Astrocyte (in vitro differentiated cells and primary cell): Measurements from ENCODE around the gene PICALM. TPM values are rescaled to one million over a fixed set of nuclear protein-coding genes. Genes with fewer than 3 reads are reported as not detected.

Experiments used
- DNase-seq: peaks from one replicate; pipeline ENCODE4 v3.0.0-alpha.2; 2010; ENCODE audit warnings: low read depth
- FAIRE-seq: peaks from 2 replicates; lab custom pipeline; 2011; peaks lifted over from hg19 to GRCh38; lab: Jason Lieb, UNC
- H2AFZ ChIP-seq: 2 replicates; pipeline ENCODE4 v1.6.0; 2012; ENCODE audit warnings: low read depth, low read length, inconsistent platforms
- H3K27ac ChIP-seq: 2 replicates; pipeline ENCODE4 v1.5.1; 2011; ENCODE audit warnings: low read depth, low read length, inconsistent platforms
- H3K27me3 ChIP-seq: 2 replicates; pipeline ENCODE4 v1.6.0; 2011; ENCODE audit warnings: low read length, inconsistent platforms; ENCODE audit not compliant: insufficient read depth
- H3K36me3 ChIP-seq: 2 replicates; pipeline ENCODE4 v1.5.1; 2011; ENCODE audit warnings: low read length, inconsistent platforms; ENCODE audit not compliant: insufficient read depth
- H3K4me1 ChIP-seq: 2 replicates; pipeline ENCODE4 v1.5.1; 2011; ENCODE audit warnings: low read length, inconsistent platforms; ENCODE audit not compliant: insufficient read depth
- H3K4me2 ChIP-seq: 2 replicates; pipeline ENCODE4 v1.6.0; 2012; ENCODE audit warnings: low read length, inconsistent platforms
- H3K4me3 ChIP-seq: 2 replicates; pipeline ENCODE4 v1.5.1; 2011; ENCODE audit warnings: low read depth, mild to moderate bottlenecking, low read length, inconsistent platforms; ENCODE audit not compliant: insufficient read depth
- H3K79me2 ChIP-seq: 2 replicates; pipeline ENCODE4 v1.6.0; 2012; ENCODE audit warnings: mild to moderate bottlenecking, low read length, inconsistent platforms; ENCODE audit not compliant: insufficient read depth
- H3K9ac ChIP-seq: 2 replicates; pipeline ENCODE4 v1.6.0; 2012; ENCODE audit warnings: mild to moderate bottlenecking, low read length, inconsistent platforms
- H3K9me3 ChIP-seq: 2 replicates; pipeline ENCODE4 v1.5.1; 2012; ENCODE audit warnings: low read depth, mild to moderate bottlenecking, low read length, inconsistent platforms; ENCODE audit not compliant: insufficient read depth
- H4K20me1 ChIP-seq: 2 replicates; pipeline ENCODE4 v1.6.0; 2012; ENCODE audit warnings: low read length, inconsistent platforms; ENCODE audit not compliant: insufficient read depth
- H3K27ac Mint-ChIP-seq: one replicate; pipeline ENCODE4 v1.8.0; 2021; ENCODE audit warnings: mild to moderate bottlenecking, mixed read lengths; ENCODE audit not compliant: unreplicated experiment
- H3K27me3 Mint-ChIP-seq: one replicate; pipeline ENCODE4 v1.8.0; 2021; ENCODE audit warnings: low read depth, mixed read lengths; ENCODE audit not compliant: unreplicated experiment
- H3K36me3 Mint-ChIP-seq: one replicate; pipeline ENCODE4 v1.8.0; 2021; ENCODE audit warnings: low read depth, mixed read lengths; ENCODE audit not compliant: unreplicated experiment
- H3K4me1 Mint-ChIP-seq: one replicate; pipeline ENCODE4 v1.8.0; 2021; ENCODE audit warnings: low read depth, mixed read lengths; ENCODE audit not compliant: unreplicated experiment
- H3K4me3 Mint-ChIP-seq: one replicate; pipeline ENCODE4 v1.8.0; 2021; ENCODE audit warnings: mild to moderate bottlenecking, moderate library complexity, mixed read lengths; ENCODE audit not compliant: unreplicated experiment
- H3K9me3 Mint-ChIP-seq: one replicate; pipeline ENCODE4 v1.8.0; 2021; ENCODE audit warnings: mild to moderate bottlenecking, mixed read lengths; ENCODE audit not compliant: unreplicated experiment
- CTCF ChIP-seq: IDR thresholded peaks from 2 replicates; pipeline ENCODE4 v1.5.1; 2011; ENCODE audit warnings: low read depth, mild to moderate bottlenecking, inconsistent platforms, low read length, moderate library complexity; ENCODE audit not compliant: insufficient read depth
- EZH2 ChIP-seq: IDR thresholded peaks from 2 replicates; pipeline ENCODE4 v1.6.1; 2012; ENCODE audit warnings: mild to moderate bottlenecking, low read length, inconsistent platforms; ENCODE audit not compliant: insufficient read depth
- total RNA-seq: library from RNA; stranded (reverse); gene quantifications from 2 replicates; pipeline ENCODE4 v1.2.1, GENCODE V29; 2021

Gene PICALM
- total RNA-seq, 1 donor from 2014 or later = 260 TPM

DNA sequence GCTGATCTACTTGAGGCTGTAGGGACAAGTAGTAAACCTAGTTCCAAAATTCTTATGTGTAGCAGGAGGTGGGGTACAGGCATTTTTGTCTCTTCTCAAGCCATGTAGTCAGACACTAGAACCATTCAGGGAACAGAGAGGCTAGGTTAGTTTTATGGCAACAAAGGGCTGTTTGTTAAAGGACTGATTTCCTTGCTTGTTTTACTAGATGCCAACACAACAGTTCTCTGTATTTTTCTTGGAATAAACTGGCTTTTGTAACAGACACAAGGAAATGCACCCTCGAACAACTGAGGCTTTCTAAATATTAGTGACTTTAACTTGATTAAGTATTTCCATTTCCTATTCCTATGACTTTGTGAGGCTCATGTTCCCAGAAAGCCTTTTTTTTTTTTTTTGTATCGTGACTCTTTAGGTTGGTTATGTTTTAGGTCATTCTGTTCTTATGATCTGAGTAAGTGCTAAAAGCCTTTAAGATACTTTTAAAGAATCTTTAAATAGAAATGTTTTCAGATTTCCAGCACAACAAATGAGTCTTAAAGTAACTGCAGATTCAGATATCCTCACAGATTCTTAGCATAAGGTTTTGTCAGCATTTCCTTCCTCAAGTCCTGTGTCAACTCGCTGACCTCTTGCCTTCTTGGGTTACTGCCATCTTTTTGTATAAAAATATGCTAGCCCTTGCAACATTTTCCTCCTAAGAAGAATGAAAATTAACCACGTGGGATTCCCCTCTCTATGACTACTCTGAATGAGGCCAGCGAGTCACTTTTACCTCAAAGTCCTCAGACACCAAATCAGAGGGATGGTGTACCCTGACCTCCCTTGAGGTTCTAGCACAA is 121.2 kb downstream of the PICALM start:
- H3K36me3 Mint-ChIP-seq = peaks cover 4% of the 10 kb centered on the region
- no peak for FAIRE-seq
- Histone ChIP-seq H2AFZ (no peak overlapping the region), H4K20me1 (no peaks in the 10 kb centered on the region), H3K9ac (no peak overlapping the region), H3K79me2 (no peaks in the 10 kb centered on the region), H3K4me1 (peaks cover 9% of the 10 kb centered on the region), H3K27me3 (no peaks in the 10 kb centered on the region), H3K27ac (no peak overlapping the region), H3K36me3 (no peaks in the 10 kb centered on the region), H3K9me3 (no peaks in the 10 kb centered on the region), H3K4me3 (no peak overlapping the region), H3K4me2 (no peak overlapping the region)
- H3K4me3 Mint-ChIP-seq = no peak overlapping the region
- H3K9me3 Mint-ChIP-seq = peaks cover 4% of the 10 kb centered on the region
- H3K4me1 Mint-ChIP-seq = peaks cover 25% of the 10 kb centered on the region
- no peak for TF ChIP-seq EZH2
- TF ChIP-seq CTCF = no peak
- H3K27ac Mint-ChIP-seq = peak overlapping the region; percentile 81
- peak; percentile 76 for DNase-seq
- no peaks in the 10 kb centered on the region for H3K27me3 Mint-ChIP-seq

DNA sequence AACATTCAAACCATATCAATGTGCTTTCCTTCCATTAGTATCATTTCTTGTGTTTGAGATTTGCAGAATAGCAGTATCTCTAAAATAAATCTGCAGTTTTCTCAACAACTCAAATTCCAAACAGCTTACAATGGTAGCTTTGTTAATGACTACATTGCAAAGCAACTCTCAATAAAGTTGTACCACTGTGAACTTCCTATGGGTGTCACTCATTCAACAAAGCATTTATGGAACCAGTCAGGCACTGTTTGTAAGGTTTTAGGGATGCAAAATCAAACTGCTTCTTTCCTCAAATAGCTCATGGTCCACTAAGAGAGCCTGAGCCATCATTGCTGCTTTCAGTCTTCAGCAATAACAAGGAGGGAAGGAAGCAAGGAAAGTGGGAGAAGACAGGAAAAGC is 122.7 kb downstream of the PICALM start:
- no peak overlapping the region for H3K4me3 Mint-ChIP-seq
- no peak for FAIRE-seq
- no peaks in the 10 kb centered on the region for H3K9me3 ChIP-seq
- H3K4me3 ChIP-seq = no peak overlapping the region
- DNase-seq = peak; percentile 16
- H3K27ac ChIP-seq = no peak overlapping the region
- no peaks in the 10 kb centered on the region for H3K36me3 Mint-ChIP-seq
- no peaks in the 10 kb centered on the region for H3K36me3 ChIP-seq
- H3K4me2 ChIP-seq = no peak overlapping the region
- H3K27ac Mint-ChIP-seq = peak overlapping the region; percentile 12
- no peak overlapping the region for H3K9ac ChIP-seq
- no peaks in the 10 kb centered on the region for H4K20me1 ChIP-seq
- H3K4me1 Mint-ChIP-seq = peaks cover 25% of the 10 kb centered on the region
- no peak for TF ChIP-seq EZH2
- TF ChIP-seq CTCF = no peak
- no peaks in the 10 kb centered on the region for H3K27me3 Mint-ChIP-seq
- H3K4me1 ChIP-seq = peaks cover 9% of the 10 kb centered on the region
- H3K79me2 ChIP-seq = no peaks in the 10 kb centered on the region
- no peaks in the 10 kb centered on the region for H3K9me3 Mint-ChIP-seq
- H3K27me3 ChIP-seq = no peaks in the 10 kb centered on the region
- no peak overlapping the region for H2AFZ ChIP-seq

- Histone ChIP-seq H3K4me2 (no peak overlapping the region), H3K79me2 (no peaks in the 10 kb centered on the region), H3K9me3 (no peaks in the 10 kb centered on the region), H3K27me3 (no peaks in the 10 kb centered on the region), H2AFZ (no peak overlapping the region), H3K36me3 (no peaks in the 10 kb centered on the region), H3K4me1 (peaks cover 9% of the 10 kb centered on the region), H3K4me3 (no peak overlapping the region), H3K27ac (no peak overlapping the region), H3K9ac (no peak overlapping the region), H4K20me1 (no peaks in the 10 kb centered on the region)
- Mint-ChIP-seq H3K27me3 (no peaks in the 10 kb centered on the region), H3K9me3 (no peaks in the 10 kb centered on the region), H3K4me1 (peaks cover 25% of the 10 kb centered on the region), H3K36me3 (no peaks in the 10 kb centered on the region), H3K27ac (no peak overlapping the region), H3K4me3 (no peak overlapping the region)
- no peak for DNase-seq
- no peak for FAIRE-seq
- no peak for TF ChIP-seq EZH2
- TF ChIP-seq CTCF = no peak
Observed at GRCh38 chr11:85945788-85946187, 123.1 kb downstream of the PICALM start.
